ACHN (cell line): Measurements from ENCODE around the gene ANXA9.
A peak's percentile ranks its signal among the peaks of the same experiment; 100 is the strongest.

ENCODE experiments used
- DNase-seq: peaks from one replicate; pipeline ENCODE4 v3.0.0-alpha.2; 2015
- in situ Hi-C: cut with HindIII; loops from 2 replicates; pipeline ENCODE4 v1.10.0; 2017; ENCODE audit warnings: low sequenced_read_pairs, low pct_ligation_motif_present, low pct_unique_long_range_greater_than_20kb

Gene ANXA9

DNA sequence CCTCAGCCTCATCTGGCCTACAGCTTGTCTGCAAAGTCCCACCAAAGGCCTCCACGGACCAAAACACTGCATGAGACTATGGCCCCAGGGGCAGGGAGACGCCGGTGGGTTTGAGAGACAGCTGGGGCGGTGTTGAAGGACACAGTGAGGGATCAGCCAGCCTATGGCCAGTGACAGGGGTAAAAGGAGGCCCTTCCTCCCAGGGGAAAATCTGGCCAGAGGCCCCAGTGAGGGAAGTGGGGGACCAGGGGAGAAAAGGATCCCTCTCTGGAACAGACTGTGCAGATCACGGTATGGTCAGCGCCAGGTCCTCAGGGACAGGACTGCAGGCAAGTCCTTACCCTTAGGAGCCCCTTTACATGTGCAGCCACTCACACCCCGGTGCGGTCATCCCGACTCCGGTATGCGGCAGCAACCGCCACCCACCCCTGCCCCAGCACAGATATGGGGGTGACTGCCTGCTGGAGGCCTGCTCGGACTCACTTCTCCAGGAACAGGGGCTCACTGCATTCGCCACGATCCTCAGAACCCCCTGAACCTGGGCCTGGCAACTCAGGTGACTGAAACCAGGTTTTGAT lies 8.7 kb upstream of the ANXA9 start:
- no peak for DNase-seq
- in situ Hi-C loops, result no loop called here

DNA sequence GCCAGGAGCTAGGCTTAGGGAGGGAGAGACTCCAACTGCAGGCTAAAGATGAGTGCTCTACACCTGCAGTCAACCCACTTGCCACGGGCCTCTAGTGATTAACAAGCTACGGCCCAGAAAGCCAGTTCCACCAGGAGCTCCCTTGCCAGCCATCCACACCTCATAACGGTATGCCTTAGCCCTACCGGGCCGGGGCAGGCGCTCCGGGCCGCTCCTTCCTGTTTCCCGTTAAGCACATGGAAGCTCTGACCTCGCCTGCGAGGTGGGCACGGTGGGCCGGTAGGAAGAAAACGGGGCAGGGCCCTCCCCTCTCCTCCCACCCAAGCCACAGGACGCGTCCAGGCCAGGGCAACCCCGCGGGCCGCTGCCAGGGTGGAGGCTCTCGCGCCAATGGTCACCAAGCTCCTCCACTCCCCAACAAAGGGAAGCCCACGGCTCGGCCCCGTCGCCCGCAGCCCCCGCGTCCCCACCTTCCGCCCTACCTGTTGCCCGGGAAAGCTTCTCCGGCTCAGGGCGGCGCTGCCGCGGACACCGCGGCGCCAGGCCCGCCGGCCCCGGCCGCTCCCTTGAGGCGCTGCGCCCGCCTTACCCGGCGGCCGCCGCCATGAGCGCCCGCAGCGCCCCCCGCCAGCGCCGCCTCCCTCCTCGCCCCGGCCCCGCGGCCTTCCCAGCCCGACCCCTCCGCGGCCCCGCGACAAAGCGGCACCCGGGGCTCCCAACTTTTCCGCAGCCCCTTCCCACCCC lies 8.1 kb upstream of the ANXA9 start:
- peak; percentile 42 for DNase-seq
- in situ Hi-C loops, result no loop called here

DNA sequence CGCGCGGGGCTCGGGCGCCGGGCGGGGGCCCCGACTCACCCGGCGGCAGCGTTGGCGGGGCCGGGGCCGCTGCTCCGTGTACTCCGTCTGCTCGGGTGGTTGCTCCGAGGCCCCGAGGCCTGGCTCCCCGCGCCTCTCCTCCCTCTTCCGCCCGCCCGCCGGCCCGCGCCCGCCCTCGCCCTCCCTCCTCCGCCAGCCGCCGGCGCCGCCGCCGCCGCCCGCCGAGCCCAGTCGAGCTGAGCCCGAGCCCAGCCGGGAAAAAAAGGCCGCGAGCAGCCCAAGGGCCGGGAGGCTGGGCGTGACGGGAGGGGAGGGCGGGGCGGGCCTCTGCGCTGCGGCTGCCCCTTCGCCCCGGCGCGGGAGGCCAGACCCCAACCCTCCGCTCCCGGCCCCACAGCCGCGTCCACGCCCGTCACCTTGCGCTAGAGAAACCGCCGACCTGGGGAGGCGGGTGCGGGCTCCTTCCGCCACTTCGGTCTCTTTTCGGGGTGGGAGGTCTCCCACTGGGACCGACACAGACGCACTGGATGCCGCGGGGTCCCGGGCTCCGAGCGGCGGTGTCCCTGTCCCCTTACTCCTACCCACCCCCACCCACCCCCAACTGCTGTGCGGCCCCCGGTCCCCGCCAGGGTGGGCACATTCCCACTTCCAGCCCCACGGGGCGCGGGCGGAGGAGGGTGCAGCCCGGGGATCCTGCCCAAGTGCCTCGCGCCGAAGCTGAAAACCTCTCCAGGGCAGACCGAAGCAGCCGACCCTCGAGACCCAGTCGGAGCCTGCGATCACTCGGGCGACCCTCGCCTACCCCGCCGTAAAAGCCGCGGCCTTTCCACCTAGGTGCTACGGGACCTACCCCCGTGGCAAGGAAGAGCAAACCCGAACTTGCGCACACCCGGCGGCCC lies 7.3 kb upstream of the ANXA9 start, which contains the start of gene CERS2:
Gene CERS2 (minus strand): TSS at position 256 of the 899 bp plus-strand sequence. CDS start 5,745 bp downstream, outside the sequence.
- DNase-seq, result peak; percentile 87
- in situ Hi-C loops, result no loop called here

DNA sequence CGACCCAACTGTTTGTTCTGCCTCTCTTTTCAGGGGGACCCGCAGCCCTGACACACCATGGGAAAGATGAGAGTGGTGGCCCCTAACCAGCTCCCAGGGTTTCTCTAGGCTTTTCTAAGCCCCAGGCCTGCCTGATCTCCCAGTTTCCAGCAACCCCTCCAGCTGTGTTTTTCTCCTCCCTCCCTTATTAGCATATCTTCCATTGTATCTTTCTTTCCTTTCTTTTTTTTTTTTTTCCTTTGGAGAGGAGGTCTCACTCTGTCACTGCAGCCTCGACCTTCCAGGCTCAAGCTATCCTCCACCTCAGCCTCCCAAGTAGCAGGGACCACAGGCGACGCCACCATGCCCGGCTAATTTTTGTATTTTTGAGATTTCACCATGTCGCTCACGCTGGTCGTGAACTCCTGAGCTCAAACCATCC lies 5.7 kb upstream of the ANXA9 start:
- in situ Hi-C loops, result no loop called here
- DNase-seq, result no peak

DNA sequence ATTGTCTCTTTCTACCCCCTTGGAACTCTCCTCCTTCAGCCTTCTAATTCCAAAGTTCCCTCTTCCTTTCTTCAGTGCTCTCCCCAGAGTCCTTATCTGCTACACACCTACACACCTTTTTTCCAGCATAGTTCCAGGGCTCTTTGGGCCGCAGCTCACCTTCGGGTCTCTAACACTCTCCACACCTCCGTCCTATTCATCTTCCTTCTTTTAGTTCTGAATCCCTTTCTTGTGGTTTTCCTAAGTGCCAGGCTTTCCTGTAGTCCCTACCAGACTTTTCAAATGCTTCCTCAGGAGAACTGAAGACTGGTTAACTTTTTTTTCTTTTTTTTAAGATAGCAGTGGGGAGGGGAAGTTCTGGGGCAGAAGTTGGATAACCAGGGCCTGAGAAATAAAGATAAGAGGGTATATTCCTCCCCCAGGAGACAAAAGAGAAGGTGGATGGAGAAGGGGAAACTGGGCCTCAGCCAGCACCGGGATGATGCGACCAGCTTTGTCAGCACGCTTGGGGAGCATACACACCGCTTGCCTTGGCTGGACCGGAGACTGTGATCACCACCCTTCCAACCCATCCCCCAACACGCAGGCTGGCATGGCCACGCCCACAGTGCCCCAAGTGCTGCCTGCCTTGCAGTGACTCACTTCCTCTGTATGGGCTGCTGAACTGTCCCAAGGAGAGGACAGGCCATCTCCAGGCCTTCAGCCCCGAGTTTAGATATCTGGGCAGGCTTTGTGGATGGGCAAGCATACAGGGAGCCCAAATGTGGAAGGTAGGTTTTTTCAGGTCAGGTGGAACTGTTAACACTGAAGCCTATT lies 5.0 kb upstream of the ANXA9 start:
- DNase-seq, result peak; percentile 94
- in situ Hi-C loops, result no loop called here

DNA sequence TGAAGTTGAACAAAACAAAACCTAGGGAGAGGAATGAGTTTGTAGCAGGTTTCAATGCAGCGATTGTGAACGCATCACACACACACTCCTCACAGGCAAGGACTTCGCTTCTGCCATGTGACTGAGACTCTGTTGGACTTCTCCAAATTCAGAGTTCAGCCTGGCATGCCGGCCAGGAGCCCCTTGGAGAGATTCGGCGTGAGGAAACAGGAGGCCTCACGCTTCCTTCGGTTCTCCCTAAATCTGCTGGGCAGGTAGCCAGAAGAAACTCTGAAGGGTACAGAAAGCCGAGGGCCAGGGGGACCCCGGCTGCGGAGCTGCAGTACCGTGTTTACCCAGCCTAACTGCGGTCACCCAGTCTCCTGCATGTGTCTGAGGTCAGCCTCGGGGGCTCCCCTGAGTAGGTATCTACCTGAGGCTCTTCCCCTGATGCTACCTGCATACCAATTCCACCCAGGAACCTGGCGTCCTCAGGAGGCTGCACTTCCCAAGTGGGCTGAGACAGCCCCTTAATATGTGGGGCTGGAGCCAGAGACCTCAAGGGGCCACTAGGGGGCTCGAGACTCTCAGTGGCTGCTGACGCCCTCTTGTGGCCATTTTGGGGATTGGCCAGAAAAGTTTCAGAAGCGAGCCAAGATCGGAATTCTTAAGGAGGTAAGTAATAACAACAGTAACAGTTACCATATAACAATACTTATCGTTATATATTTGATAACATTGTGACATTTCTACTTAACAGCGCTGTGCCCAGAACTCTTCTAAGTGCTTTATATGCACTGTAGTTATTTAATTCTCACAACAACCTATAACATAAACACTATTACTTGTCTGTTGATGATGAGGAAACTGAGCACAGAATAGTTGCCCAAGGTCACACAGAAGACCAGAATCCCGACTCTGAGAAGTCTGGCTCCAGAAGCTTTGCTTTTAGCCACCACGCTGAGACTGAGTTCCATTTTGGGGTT lies 2.7 kb upstream of the ANXA9 start:
- DNase-seq, result peak; percentile 94
- in situ Hi-C loops, result no loop called here

DNA sequence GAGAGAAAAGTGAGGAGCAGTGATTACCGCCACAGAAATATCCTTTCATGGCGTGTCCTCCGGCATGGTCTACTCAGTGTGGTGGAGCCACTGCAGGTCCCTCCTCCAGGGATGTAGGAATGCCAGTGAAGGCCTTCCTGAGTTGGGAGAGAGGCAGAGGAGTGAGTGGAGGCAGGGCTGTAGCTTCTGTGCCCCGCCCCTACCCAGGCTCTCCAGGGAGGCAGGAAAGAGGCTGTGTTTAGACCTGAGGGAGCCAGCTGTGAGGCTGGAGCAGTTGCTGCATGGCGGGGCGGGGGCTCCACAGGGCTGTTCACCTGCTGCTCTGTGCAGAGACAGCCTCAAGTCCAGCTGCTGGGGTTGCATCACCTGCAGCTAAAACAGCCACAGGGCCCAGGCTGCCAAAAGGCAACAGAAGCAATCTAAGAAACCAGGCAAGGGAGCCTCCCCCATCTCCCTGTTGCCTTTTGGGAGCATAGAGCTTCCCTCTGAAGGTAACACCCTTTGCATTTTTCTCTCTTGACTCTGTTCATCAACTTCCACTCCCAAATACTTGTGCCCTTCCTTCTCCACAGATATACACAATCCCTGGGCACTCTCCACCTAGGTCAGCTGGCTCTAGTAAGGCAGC lies 801 bp upstream of the ANXA9 start:
- in situ Hi-C loops, result no loop called here
- peak; percentile 50 for DNase-seq

DNA sequence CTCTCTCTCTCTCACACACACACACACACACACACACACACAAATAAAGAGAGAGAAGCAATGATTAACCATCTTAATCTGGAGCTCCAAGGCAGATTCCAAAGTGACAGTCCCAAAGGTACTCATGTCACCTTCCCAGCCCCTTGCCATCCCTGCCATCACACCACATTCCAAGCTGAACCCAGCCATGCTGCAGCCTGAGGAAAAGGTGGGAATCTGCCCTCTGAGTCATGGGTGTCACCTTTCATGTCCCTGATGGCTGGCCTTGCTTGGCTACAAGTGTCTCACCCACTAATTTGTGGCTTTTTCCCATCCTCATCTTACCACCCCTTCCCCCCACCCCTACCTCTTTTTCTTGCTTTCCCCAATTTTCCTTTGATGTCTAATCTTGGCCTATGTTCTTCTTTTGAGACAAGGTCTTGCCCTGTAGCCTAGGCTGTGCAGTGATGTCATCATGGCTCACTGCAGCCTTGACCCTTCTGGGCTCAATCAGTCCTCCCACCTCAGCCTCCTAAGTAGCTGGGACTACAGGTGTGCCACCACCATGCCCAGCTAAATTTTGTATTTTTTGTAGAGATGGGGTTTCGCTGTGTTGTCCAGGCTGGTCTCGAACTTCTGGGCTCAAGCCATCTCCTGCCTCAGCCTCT lies 3.2 kb downstream of the ANXA9 start:
- in situ Hi-C loops, result no loop called here
- no peak for DNase-seq

DNA sequence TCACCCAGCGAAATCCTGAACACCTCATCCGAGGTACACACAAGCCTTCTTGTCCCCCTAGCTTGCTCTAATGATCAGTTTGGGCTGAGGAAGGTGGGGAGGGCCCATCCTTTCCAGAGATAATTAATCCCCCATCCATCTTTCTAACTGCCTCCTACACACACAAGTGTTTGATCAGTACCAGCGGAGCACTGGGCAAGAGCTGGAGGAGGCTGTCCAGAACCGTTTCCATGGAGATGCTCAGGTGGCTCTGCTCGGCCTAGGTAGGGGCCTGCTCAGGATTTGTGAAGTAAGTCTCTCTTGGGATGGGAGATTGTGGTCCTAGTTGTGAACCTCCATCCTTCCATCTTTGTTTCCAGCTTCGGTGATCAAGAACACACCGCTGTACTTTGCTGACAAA lies 5.8 kb downstream of the ANXA9 start:
- in situ Hi-C loops, result no loop called here
- no peak for DNase-seq

DNA sequence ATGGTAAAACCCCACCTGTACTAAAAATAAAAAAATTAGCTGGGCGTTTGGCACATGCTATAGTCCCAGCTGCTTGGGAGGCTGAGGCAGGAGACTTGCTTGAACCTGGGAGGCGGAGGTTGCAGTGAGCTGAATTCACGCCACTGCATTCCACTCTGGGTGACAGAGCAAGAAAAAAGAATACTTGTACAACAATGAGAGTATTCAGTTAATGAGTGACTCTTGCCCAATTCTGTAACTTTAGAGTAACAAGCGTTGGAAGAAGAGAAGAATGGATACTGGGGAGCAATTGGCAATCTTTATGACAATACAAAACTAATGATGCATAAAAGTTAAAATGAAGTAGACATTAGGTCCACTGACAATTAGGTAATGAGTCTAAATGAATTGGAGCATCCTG lies 10.5 kb downstream of the ANXA9 start:
- in situ Hi-C loops, result no loop called here
- no peak for DNase-seq

DNA sequence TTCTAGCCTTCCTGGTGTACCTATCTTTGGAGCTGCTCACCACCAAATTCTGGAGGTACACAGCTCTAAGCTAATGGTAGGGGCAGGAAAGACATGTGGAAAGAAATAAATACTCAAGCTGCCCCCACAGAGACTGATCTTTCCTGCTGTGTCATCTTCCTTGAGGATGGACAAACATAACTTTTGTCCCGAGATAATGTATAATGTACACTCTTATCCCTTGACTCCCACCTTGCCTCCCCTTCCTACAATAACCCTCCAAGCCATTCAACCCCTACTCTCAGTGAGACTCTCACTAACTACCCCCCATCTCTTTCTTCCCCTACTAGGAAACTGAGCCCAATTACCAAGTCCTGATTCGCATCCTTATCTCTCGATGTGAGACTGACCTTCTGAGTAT lies 12.2 kb downstream of the ANXA9 start:
- in situ Hi-C loops, result no loop called here
- DNase-seq, result no peak

DNA sequence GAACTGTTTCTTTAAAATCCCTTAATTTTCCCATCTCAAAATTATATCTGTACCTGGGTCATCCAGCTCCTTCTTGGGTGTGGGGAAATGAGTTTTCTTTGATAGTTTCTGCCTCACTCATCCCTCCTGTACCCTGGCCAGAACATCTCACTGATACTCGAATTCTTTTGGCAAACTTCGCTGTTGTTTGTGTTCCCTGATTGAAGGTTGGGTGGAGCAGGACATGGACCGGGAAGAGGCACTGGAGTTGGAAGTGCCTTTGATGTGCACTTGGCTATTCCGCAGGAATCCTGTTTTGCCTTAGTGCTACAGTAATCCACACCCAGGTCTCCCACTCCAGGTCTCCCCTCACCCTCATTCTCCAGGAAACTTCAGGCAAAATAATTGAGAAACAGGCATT lies 13.4 kb downstream of the ANXA9 start:
- in situ Hi-C loops, result no loop called here
- no peak for DNase-seq

DNA sequence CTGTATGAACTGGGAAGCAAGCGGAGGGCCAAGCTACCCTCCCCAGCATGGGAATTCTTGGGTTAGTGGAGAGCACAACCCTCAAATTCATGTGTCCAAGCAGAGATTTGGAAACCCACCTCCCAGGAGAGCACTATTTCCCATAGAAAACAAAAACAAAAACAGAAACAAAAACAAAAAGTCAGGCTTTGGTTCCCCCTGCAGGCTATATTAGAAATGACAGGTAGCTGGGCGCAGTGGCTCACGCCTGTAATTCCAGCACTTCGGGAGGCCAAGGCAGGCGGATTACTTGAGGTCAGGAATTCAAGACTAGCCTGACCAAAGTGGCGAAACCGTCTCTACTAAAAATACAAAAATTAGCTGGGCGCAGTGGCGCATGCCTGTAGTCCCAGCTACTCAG lies 13.8 kb downstream of the ANXA9 start:
- no peak for DNase-seq
- in situ Hi-C loops, result no loop called here

DNA sequence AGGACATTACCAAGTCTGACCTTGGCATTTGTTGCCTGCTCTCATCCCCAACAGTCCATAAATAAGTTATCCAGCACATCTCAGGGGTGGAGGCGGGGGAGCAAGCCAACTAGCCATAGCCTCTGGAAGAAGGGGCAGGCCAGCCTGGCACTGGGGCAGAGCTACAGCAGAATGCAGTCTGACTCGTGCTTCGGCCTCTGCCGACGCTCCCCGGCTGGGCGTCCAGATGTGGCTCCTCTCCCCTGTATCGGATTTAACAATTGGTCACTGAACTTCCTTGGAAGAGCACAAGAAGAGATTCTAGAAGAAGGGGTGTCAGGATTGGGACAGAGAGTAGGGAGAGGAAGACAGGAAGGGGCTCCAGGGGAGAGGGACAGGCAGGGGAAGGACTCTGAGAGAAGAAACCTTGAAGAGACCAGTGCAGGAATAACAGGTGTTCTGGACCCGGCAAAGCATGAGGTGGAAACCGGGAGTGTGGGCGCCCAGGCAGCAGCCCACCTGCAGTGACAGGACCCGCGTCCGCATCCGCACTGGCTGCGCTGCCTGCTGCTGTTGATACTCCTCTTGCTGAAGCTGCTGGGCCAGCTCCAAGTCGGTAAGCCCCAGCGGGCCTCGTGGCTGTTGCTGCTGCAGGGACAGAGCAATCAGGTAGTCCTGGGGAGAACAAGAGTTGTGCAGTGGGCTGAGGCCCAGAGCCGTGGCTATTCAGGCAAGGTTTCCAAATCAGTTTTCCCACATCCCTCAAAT lies 15.2 kb downstream of the ANXA9 start:
- DNase-seq, result no peak
- in situ Hi-C loops, result no loop called here

DNA sequence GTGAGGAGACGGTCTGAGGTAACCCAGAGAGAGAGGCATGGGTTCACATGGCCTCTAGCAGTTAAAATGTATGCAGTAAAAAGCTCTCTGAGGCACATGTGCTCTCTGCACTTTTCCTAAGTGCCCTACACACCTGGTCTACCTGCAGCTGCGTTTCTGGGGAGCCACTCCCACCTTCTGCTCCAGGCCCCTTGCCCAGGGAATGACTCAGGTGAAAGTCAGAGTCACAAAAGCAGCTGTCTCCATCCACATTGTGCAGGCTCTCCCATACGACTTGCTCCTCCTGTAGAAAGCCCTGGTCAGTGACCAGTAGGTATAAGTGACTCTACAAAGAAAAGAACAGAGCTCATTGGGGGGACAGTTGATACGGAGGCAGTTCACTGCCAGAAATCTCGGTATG lies 15.9 kb downstream of the ANXA9 start:
- no peak for DNase-seq
- in situ Hi-C loops, result no loop called here

DNA sequence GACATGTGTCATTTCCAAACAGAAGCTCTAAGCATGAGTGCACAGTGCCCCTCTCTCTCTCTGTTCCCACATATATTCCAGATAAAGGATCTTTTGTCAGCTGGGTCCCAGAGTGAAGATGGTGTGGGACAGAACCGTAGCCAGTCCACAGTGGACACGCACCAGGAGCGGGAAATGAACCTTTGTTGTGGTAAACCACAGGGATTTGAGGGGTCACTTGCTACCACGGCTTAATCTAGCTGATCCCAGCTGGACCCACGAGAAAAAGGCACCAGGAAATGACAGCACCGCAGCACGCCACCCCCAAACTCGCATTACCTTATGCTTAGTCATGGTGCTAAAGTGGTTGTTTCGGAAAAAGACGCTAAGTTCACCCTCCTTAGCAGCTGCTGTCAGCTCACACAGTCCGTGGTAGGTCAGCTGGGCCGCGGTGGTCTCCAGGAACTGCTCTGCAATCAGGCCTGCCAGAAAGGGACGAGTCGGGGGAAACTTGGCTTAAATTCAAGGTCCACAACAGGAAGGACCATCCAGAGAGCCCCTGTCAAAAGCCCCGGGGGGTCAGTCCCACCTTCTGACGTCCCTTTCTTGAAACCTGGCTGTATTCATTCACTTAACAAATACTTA lies 17.1 kb downstream of the ANXA9 start:
- in situ Hi-C loops, result no loop called here
- DNase-seq, result peak; percentile 33
